GM12892 (cell line): ENCODE data around the gene FRMPD4.

Experiments used
- POLR2A ChIP-seq: IDR thresholded peaks from 2 replicates; pipeline ENCODE4 v1.6.1; 2011; ENCODE audit warnings: low read depth, low read length, control low read depth
- POLR2AphosphoS5 ChIP-seq: IDR thresholded peaks from 2 replicates; pipeline ENCODE4 v1.6.1; 2011; ENCODE audit warnings: low read depth, low read length, control low read depth
- TAF1 ChIP-seq: IDR thresholded peaks from 2 replicates; pipeline ENCODE4 v1.6.1; 2011; ENCODE audit warnings: low read depth, mild to moderate bottlenecking, control low read depth, low read length, borderline replicate concordance

DNA sequence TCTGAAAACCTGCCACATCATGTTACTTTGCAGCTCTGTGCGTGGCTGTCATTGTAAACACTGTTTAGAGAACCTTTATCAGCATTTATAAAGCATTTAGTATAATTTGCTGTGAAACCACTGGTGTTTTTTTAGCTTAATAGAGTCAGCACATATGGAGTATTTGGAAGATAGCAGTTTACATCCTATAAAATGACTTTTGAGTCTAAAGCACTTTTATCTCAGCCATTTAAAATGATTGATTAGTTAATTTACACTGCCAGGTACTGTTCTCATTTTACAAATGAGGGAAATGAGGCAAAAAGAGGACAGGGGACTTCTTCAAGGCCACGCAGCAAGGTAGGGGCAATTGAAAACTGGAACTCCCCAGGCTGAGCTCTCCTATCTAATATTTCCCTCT is 181.7 kb downstream of the FRMPD4 start:
- no peak for TF ChIP-seq POLR2AphosphoS5
- TF ChIP-seq POLR2A = no peak
- TF ChIP-seq TAF1 = no peak
